ENCODE results near the gene PRPF40A.

DNA sequence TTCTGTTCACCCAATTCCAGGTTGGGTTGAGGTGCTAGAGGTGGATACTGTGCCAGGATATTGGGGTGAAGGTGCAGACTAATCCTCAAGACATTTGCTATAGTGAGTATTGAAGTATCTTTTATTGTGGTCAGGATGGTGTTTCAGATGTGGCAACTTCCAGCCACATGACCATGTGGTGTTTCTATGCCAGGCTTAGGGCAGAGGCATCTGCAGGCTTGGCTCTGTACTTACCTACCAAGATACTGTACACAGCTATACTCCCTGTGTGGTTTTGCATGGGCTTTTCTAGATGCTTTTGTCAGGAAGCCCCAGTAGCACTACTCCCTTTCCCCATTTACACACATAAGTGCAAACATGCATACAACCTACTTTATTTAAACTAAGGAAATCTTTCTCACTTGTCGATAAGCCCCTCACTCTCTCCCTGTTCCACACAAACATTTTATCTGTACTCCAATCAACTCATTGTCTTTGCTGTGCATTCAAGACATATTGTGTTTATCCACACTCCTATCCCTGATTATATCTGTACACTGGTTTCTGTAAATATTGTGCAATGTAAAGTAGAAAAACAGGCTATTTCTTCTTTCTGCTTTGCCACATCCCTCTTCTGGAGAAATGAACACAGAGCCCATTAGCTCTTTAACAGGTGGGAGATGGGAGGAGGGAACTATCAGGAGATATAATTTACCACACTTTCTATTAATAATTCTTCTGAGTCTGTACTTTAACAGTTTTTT is 13.5 kb upstream of the PRPF40A start:
- TF ChIP-seq, protein P1, sequence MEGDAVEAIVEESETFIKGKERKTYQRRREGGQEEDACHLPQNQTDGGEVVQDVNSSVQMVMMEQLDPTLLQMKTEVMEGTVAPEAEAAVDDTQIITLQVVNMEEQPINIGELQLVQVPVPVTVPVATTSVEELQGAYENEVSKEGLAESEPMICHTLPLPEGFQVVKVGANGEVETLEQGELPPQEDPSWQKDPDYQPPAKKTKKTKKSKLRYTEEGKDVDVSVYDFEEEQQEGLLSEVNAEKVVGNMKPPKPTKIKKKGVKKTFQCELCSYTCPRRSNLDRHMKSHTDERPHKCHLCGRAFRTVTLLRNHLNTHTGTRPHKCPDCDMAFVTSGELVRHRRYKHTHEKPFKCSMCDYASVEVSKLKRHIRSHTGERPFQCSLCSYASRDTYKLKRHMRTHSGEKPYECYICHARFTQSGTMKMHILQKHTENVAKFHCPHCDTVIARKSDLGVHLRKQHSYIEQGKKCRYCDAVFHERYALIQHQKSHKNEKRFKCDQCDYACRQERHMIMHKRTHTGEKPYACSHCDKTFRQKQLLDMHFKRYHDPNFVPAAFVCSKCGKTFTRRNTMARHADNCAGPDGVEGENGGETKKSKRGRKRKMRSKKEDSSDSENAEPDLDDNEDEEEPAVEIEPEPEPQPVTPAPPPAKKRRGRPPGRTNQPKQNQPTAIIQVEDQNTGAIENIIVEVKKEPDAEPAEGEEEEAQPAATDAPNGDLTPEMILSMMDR (conservative IDR thresholded peaks at IDR 0.05; ENCODE audit: low read length) = no peak
- TF ChIP-seq EZH2phosphoT487 (IDR thresholded peaks at IDR 0.05; ENCODE audit: borderline replicate concordance) = no peak

All from Loucy (cell line).